ENCODE measurements around the gene DNM3. TPM values are rescaled to one million over a fixed set of nuclear protein-coding genes. Genes with fewer than 3 reads are reported as not detected.

The DNM3 gene
- total and polyA plus RNA-seq, 2 of the 8 experiments (the other 6 are each of a cell fraction or from before 2014, with no cell fraction given) = 2.0 to 8.5 TPM

DNA sequence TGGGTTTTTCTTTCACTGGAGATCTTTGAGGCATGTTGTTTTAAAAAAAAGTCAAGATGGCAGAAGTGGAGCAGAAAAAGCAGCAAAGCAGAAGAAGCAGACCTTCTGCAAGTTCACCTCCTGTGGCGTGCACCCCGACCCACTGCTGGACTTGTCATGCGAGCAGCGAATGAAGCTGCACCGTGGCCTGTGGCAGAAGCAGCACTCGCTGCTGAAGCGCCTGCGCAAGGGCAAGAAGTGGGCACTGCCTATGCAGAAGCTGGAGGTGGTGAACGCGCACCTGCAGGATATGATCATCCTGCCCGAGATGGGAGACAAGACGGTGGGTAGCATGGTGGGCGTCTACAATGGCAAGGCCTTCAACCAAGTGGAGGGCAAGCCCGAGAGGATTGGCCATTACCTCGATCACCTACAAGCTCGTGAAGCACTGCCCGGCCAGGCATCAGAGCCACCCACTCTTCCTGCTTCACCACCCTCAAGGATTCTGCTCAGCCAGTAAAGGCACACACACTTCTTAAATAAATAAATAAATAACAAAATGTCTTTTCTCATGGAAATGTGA lies 37.8 kb upstream of the DNM3 start:
- Histone ChIP-seq H3K27ac (ENCODE audit: low read depth, low read length) (no peak overlapping the region), H4K20me1 (replicated peaks in 1 of 2; ENCODE audit: control insufficient read depth in 1 of 2, insufficient read depth in 2 of 2, low read length in 2 of 2) (no peaks in the 10 kb centered on the region), H3K23me2 (ENCODE audit: low read depth, low read length) (no peaks in the 10 kb centered on the region), H4K8ac (ENCODE audit: extremely low read depth, insufficient read depth, low read length) (no peak overlapping the region), H3K4me2 (ENCODE audit: insufficient read depth in 1 of 2, low read depth in 2 of 2, low read length in 2 of 2) (no peak overlapping the region), H3K18ac (ENCODE audit: extremely low read depth, low read length) (no peak overlapping the region), H4K91ac (replicated peaks; ENCODE audit: insufficient read length, low read length) (no peak overlapping the region), H2BK20ac (ENCODE audit: low read length) (0 out of 2 replicates have a peak overlapping the region, but pooled peaks have one; percentile 49), H3K9me3 (ENCODE audit: insufficient read depth in 2 of 2, low read depth in 1 of 2, low read length in 1 of 2) (no peaks in the 10 kb centered on the region), H2AK5ac (ENCODE audit: low read depth, low read length) (no peak overlapping the region), H3K4ac (replicated peaks; ENCODE audit: insufficient read length, low read depth, low read length) (no peak overlapping the region), H3K36me3 (ENCODE audit: control insufficient read depth in 2 of 4, insufficient read depth in 4 of 4, low read length in 3 of 4) (no peaks in the 10 kb centered on the region), H2BK5ac (ENCODE audit: low read depth, low read length) (no peak overlapping the region), H3K27me3 (replicated peaks in 1 of 4; ENCODE audit: control insufficient read depth in 3 of 4, extremely low read depth in 1 of 4, insufficient read depth in 3 of 4, low read length in 3 of 4) (no peaks in the 10 kb centered on the region), H3K56ac (replicated peaks; ENCODE audit: insufficient read length, low read depth, low read length) (no peak overlapping the region), H3K9ac (replicated peaks in 1 of 4; ENCODE audit: extremely low read depth in 1 of 4, low read depth in 3 of 4, low read length in 3 of 4) (no peak overlapping the region), H2AFZ (ENCODE audit: low read length) (no peak overlapping the region), H3K4me3 (ENCODE audit: extremely low read depth in 1 of 4, insufficient read depth in 2 of 4, low read depth in 3 of 4, low read length in 4 of 4) (no peak overlapping the region), H3K79me2 (ENCODE audit: control insufficient read depth in 1 of 2, insufficient read depth in 2 of 2, low read length in 2 of 2) (no peaks in the 10 kb centered on the region), H2BK15ac (ENCODE audit: low read length) (no peak overlapping the region), H4K5ac (ENCODE audit: insufficient read length, low read depth, low read length) (no peak overlapping the region), H3K23ac (ENCODE audit: insufficient read length) (no peak overlapping the region), H2BK120ac (replicated peaks; ENCODE audit: low read depth, low read length) (no peak overlapping the region), H3K14ac (ENCODE audit: insufficient read length) (no peak overlapping the region), H3K4me1 (replicated peaks in 1 of 4; ENCODE audit: control insufficient read depth in 3 of 4, insufficient read depth in 4 of 4, low read length in 3 of 4) (peaks cover 0 to 11% (median 5%) of the 10 kb centered on the region in 4 experiments; a peak in 3 of 7 replicates), H2BK12ac (ENCODE audit: low read depth, low read length) (peak overlapping the region; percentile 12; the same call in 1 of the 2 replicates), H3K79me1 (ENCODE audit: low read depth, low read length) (no peaks in the 10 kb centered on the region)
- FAIRE-seq (no peak), DNase-seq (ENCODE audit: low read depth in 1 of 2, low spot score in 2 of 2) (no peak)
- POLR2A ChIA-PET (ENCODE audit: partially characterized antibody) = no interaction called here
- CTCF ChIA-PET (ENCODE audit: partially characterized antibody) = interaction anchor here (0.6 to 16.4 kb wide), 21 partner anchors 11 to 630 kb away, joined by 3 to 694 read pairs (median 9); partner anchors contain the start of gene DNM3
- WGBS, 2 experiments (ENCODE audit: extremely low coverage in 1 of 2, insufficient coverage in 1 of 2, insufficient read length in 1 of 2, insufficient replicate concordance in 2 of 2, low coverage in 1 of 2, low lambda C conversion rate in 2 of 2, missing lambda C conversion rate in 1 of 2) = 94% methylated on average over 17 of the region's 17 CpGs; no CpG with 5 or more reads in 1 of the 2 experiments
- no peak for TF ChIP-seq SIN3A (conservative IDR thresholded peaks at IDR 0.05 in 1 of 2, IDR thresholded peaks at IDR 0.05 in 1 of 2; ENCODE audit: low read depth in 1 of 2, low read length in 2 of 2)
- TF ChIP-seq JUND (IDR thresholded peaks at IDR 0.05; ENCODE audit: low read length) = no peak
- no peak for TF ChIP-seq ASH2L (IDR thresholded peaks at IDR 0.05; ENCODE audit: low read length)
- no peak for TF ChIP-seq SIRT6 (IDR thresholded peaks at IDR 0.05; ENCODE audit: low read length)
- TF ChIP-seq POLR2AphosphoS5 (IDR thresholded peaks at IDR 0.05; ENCODE audit: low read depth, low read length) = no peak
- no peak for TF ChIP-seq PHF8 (conservative IDR thresholded peaks at IDR 0.05; ENCODE audit: low read depth, low read length)
- TF ChIP-seq NRF1 (IDR thresholded peaks at IDR 0.05; ENCODE audit: low read depth, low read length) = no peak
- TF ChIP-seq KDM5A (IDR thresholded peaks at IDR 0.05; ENCODE audit: low read length) = no peak
- no peak for TF ChIP-seq KDM1A (IDR thresholded peaks at IDR 0.05; ENCODE audit: borderline replicate concordance, low read length)
- TF ChIP-seq SP2 (IDR thresholded peaks at IDR 0.05; ENCODE audit: low read length) = no peak
- TF ChIP-seq, protein P1, sequence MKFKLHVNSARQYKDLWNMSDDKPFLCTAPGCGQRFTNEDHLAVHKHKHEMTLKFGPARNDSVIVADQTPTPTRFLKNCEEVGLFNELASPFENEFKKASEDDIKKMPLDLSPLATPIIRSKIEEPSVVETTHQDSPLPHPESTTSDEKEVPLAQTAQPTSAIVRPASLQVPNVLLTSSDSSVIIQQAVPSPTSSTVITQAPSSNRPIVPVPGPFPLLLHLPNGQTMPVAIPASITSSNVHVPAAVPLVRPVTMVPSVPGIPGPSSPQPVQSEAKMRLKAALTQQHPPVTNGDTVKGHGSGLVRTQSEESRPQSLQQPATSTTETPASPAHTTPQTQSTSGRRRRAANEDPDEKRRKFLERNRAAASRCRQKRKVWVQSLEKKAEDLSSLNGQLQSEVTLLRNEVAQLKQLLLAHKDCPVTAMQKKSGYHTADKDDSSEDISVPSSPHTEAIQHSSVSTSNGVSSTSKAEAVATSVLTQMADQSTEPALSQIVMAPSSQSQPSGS (IDR thresholded peaks at IDR 0.05; ENCODE audit: low read length) = no peak
- TF ChIP-seq, protein P2, sequence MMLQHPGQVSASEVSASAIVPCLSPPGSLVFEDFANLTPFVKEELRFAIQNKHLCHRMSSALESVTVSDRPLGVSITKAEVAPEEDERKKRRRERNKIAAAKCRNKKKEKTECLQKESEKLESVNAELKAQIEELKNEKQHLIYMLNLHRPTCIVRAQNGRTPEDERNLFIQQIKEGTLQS (IDR thresholded peaks at IDR 0.05; ENCODE audit: insufficient read depth, low read depth, low read length) = no peak

Measured in H1 (cell line).